Activated gamma-delta T cell treated with anti-CD3 and anti-CD28 coated beads, Interleukin-2, amount 50 U/mL, for 16 hours (primary cell): ENCODE measurements around the gene CDKN1A.

Experiments used
- DNase-seq: peaks from one replicate; pipeline ENCODE4 v3.0.0-alpha.2; 2020; ENCODE audit warnings: low read depth

The CDKN1A gene

DNA sequence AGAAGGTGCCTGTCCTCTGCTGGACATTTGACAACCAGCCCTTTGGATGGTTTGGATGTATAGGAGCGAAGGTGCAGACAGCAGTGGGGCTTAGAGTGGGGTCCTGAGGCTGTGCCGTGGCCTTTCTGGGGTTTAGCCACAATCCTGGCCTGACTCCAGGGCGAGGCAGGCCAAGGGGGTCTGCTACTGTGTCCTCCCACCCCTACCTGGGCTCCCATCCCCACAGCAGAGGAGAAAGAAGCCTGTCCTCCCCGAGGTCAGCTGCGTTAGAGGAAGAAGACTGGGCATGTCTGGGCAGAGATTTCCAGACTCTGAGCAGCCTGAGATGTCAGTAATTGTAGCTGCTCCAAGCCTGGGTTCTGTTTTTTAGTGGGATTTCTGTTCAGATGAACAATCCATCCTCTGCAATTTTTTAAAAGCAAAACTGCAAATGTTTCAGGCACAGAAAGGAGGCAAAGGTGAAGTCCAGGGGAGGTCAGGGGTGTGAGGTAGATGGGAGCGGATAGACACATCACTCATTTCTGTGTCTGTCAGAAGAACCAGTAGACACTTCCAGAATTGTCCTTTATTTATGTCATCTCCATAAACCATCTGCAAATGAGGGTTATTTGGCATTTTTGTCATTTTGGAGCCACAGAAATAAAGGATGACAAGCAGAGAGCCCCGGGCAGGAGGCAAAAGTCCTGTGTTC lies 1.3 kb upstream of the CDKN1A start:
- DNase-seq: no peak

DNA sequence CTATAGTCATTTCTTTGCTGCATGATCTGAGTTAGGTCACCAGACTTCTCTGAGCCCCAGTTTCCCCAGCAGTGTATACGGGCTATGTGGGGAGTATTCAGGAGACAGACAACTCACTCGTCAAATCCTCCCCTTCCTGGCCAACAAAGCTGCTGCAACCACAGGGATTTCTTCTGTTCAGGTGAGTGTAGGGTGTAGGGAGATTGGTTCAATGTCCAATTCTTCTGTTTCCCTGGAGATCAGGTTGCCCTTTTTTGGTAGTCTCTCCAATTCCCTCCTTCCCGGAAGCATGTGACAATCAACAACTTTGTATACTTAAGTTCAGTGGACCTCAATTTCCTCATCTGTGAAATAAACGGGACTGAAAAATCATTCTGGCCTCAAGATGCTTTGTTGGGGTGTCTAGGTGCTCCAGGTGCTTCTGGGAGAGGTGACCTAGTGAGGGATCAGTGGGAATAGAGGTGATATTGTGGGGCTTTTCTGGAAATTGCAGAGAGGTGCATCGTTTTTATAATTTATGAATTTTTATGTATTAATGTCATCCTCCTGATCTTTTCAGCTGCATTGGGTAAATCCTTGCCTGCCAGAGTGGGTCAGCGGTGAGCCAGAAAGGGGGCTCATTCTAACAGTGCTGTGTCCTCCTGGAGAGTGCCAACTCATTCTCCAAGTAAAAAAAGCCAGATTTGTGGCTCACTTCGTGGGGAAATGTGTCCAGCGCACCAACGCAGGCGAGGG lies 594 bp upstream of the CDKN1A start:
- no peak for DNase-seq

DNA sequence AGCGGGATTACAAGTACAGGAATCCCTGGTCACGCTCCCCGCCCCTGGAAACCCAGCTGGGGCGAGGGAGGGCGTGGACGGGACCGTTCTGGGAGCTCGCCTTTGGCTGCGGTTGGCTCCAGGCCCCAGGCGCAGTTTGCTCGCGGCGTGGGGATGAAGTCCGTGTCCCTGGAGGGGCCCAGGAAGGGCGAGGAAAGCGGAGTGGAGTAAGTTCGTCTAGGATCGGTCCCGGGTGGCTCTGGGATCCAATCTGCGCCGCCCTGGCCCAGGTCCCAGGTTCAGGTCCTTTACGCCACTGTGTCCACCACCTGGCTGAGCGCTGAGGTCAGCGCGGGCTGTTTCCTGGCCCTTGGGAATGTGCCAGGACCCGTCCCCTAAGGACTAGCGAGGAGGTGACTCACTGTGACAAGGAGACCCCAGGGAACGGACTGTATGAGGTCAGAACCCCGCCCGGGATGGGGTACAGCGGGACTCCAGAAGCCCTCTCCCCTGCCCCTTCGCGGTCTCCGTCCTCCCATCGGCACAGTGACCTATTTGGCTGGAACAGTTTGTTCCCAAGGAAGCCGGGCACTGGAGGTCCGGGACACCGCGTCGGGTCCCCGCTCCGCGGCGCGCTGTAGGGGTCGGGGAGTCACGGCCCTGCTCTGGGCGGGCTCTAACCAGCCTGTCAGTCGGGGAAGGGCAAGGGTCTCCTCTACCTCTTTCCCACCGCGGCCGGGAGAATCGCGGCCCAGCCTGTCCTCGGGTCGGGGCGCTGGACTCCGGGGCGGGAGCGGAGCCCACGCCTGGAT lies 724 bp downstream of the CDKN1A start:
- no peak for DNase-seq

DNA sequence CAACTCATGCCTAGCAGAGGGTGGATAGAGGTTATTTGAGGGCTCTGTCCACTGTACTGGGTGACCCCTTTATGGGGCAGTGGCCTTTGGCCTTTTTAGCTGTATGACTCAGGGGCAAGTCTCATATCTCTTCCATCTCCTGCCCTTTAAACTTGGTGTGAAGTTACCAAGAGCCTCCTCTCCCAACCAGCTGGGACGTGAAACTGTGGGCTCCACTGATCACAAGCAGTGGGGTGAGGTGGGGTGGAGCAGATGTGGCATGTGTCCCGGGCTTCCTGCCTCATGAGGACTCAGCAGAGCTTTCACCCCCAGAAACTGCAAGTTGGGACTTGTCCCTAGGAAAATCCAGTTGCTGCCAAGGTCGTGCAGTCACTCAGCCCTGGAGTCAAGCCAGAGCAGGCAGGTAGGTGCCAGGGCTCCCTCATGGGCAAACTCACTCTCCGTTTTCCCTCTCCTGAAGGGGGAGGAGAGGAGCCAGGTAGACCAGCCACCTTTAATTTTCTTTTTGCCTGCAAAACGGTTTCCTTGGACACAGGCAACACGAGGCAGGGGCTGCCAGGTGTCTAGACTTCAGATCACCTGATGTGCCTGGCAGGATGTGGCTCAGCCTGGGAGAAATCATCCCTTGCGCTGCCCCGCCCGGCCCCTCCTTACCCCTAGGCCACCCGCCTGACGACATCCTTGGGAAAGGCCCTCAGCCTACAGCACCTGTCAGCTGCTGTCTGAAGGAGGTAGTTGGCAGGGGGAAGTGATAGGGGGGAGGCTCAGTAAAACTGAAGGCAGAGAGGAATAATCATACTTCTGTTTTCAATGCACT lies 4.0 kb downstream of the CDKN1A start:
- no peak for DNase-seq

DNA sequence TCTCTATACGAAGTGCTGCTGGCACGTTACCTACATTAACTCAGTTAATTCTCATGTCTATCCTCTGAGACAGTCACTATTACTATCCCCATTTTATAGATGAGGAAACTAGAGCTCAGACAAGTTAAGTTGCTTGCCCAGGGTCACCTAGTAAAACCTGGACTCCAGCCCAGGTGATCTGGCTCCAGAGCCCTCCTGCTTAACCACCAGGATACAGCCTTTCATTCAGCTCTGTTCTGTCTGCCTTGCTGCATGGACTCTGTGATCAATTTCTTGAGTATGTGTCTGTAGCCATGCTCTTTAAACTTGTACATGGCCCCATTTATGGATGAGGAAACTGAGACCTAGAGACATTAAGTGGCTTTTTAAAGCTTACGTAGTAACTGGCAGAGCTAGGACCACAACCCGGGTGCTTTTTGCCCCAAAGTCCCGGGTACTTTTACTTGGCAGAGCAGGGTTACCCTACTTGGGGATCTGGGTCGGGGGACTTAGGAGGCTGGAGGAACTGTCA lies 4.7 kb downstream of the CDKN1A start:
- DNase-seq: no peak

DNA sequence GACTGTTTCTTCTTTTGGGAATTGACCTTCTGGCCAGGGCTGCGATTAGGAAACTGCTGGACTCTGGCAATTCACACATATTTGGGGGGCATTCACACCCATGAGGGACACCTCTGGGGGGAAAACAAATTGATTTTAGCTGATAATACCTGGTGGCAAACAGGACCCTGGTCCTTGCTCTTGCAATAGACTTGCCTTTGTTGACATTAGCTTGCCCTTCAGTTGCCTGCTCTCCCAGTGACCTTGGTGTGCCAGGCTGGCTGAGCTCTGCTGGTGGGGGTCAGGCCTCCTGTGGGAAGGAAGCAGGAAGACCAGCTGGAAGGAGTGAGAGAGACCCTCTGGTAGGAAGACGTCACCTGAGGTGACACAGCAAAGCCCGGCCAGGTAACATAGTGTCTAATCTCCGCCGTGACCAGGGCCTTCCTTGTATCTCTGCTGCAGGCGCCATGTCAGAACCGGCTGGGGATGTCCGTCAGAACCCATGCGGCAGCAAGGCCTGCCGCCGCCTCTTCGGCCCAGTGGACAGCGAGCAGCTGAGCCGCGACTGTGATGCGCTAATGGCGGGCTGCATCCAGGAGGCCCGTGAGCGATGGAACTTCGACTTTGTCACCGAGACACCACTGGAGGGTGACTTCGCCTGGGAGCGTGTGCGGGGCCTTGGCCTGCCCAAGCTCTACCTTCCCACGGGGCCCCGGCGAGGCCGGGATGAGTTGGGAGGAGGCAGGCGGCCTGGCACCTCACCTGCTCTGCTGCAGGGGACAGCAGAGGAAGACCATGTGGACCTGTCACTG lies 5.3 kb downstream of the CDKN1A start:
- no peak for DNase-seq

DNA sequence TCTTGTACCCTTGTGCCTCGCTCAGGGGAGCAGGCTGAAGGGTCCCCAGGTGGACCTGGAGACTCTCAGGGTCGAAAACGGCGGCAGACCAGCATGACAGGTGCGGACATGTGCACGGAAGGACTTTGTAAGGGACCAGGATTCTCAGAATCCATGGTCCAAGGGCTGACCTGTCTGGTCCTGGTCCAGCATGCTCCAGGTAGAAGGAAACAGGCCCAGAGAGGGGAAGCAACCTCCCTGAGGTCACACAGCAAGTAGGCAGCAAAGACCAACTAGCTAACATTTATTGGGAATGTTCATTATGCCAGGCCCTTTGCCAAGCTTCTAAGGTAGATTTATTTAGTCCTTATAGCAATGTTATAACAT lies 5.9 kb downstream of the CDKN1A start:
- DNase-seq: no peak

DNA sequence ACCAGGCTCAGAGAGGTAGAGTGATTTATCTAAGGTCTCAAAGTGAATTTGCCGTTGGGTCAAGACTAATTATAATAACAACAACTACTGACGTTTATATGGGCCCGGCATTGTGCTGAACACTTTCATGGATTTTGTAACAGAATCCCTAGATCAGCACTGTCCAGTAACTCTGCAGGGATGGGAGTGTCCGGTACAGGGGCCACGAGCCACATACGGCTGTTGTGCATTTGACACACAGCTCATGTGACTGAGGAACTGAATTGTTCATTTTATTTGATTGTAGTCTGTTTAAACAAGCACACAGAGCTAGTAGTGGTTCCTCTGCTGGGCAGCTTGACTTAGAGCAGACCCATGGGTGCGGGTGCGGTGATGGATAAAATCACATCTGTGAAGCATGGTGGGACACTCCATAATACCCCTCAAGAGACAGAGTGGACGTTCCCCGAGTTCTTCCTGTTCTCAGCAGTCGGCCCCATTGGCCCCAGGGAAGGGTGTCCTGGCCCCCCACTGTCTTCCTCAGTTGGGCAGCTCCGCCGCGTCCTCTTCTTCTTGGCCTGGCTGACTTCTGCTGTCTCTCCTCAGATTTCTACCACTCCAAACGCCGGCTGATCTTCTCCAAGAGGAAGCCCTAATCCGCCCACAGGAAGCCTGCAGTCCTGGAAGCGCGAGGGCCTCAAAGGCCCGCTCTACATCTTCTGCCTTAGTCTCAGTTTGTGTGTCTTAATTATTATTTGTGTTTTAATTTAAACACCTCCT lies 6.8 kb downstream of the CDKN1A start:
- DNase-seq: no peak

DNA sequence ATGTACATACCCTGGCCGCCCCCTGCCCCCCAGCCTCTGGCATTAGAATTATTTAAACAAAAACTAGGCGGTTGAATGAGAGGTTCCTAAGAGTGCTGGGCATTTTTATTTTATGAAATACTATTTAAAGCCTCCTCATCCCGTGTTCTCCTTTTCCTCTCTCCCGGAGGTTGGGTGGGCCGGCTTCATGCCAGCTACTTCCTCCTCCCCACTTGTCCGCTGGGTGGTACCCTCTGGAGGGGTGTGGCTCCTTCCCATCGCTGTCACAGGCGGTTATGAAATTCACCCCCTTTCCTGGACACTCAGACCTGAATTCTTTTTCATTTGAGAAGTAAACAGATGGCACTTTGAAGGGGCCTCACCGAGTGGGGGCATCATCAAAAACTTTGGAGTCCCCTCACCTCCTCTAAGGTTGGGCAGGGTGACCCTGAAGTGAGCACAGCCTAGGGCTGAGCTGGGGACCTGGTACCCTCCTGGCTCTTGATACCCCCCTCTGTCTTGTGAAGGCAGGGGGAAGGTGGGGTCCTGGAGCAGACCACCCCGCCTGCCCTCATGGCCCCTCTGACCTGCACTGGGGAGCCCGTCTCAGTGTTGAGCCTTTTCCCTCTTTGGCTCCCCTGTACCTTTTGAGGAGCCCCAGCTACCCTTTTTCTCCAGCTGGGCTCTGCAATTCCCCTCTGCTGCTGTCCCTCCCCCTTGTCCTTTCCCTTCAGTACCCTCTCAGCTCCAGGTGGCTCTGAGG lies 7.6 kb downstream of the CDKN1A start:
- DNase-seq: no peak

DNA sequence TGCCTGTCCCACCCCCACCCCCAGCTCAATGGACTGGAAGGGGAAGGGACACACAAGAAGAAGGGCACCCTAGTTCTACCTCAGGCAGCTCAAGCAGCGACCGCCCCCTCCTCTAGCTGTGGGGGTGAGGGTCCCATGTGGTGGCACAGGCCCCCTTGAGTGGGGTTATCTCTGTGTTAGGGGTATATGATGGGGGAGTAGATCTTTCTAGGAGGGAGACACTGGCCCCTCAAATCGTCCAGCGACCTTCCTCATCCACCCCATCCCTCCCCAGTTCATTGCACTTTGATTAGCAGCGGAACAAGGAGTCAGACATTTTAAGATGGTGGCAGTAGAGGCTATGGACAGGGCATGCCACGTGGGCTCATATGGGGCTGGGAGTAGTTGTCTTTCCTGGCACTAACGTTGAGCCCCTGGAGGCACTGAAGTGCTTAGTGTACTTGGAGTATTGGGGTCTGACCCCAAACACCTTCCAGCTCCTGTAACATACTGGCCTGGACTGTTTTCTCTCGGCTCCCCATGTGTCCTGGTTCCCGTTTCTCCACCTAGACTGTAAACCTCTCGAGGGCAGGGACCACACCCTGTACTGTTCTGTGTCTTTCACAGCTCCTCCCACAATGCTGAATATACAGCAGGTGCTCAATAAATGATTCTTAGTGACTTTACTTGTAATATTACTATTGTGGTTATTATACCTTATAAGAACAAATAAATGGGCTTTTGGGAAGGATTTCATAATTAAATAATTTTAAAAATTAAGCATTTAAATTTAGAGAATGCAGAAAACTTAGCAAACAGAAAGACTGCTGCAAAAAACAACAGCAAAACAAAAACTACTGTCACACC lies 8.4 kb downstream of the CDKN1A start:
- no peak for DNase-seq

DNA sequence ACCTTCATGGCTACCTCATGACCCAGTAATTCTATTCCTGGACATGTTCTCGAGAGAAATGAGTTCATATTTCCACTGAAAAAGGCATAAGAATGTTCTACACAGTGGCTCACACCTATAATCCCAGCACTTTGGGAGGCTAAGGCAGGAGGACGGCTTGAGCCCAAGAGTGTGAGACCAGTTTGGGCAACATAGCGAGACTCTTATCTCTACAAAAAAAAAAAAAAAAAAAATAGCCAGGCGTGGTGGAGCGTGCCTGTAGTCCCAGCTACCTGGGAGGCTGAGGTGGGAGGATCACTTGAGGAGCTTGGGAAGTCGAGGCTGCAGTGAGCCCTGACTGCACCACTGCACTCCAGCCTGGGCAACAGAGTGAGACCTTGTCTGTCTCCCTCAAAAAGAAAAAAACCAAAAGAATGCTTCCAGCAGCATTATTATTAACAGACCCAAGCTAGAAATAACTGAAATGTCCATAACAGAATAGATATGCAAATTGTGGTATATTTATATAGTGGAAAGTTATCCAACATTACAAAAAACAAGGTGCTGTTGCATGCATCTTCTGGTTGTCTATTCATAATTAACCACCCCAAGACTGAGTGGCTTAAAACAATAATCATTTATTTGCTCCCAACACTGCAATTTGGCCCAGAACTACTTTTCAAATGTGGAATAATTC lies 9.7 kb downstream of the CDKN1A start:
- no peak for DNase-seq

DNA sequence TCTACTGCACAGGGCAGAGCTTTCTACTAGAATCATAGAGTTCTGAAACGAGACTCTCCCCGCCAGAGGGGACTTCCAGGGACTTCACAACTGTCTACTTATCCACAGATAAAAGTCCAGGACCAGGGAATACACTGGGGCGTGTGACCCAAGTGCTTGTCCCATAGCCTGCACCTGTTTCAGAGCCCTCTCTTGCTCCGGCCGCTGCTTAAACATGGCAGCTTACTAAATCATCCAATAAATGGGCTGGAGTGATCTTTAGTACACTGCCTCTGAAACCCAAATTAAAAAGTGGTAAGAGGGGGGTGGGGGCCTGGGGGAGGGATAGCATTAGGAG lies 10.2 kb downstream of the CDKN1A start:
- DNase-seq: no peak

DNA sequence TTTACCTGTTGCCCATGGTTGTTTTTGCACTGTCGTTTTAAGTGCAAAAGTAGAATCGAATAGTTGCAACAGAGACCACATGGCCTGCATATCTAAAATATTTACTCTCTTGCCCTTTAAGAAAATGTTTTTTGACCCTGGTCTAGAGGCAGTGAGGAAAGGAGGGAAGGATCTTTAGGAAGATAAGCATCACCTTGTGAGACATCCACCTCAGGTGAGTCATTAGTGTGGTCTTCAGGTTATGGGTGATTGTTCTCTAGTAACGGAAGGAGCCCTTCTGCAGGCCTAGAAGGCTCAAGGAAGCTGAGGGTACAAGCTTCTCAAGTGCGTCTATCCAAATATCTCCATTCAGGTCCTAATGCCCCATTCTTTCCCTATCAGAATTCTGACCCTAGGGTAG lies 12.5 kb downstream of the CDKN1A start:
- no peak for DNase-seq

DNA sequence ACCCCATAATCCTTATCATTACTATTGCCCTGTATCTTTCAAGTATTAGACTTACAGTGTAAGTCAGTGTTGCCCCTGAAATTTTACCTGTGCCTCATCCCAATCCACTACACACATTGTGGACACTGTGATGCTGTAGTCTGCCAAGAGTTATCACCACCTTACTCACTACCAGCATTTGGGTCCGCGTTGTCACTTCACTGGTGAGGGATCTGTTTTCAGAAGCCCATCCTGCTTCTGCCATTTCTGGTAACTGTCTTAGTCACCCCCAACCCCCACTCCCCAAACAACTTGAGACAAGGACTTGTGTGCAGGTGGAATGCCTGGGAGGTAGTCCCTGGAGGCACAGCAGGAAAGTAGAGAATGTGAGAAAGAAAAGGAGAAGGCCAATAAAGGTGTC lies 13.1 kb downstream of the CDKN1A start:
- DNase-seq: no peak

DNA sequence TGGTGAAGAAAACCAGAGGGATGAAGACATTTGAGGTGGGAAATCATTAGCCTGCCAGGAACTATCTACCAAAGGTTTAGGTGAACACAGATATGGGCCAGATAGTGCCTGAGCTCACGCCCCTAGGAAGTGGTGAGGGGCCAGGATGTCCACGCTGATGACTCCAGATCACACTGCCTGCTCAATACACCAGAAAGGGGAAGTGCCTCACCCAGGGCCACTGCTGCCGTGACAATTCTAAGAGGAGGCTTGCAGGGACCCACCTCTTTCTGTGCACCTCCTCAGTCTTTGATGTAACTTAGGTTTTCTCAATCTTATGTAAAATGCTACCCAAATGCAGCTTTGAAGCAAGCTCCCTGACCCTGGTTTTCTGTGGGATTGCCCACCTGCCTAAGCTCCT lies 13.7 kb downstream of the CDKN1A start:
- DNase-seq: no peak

DNA sequence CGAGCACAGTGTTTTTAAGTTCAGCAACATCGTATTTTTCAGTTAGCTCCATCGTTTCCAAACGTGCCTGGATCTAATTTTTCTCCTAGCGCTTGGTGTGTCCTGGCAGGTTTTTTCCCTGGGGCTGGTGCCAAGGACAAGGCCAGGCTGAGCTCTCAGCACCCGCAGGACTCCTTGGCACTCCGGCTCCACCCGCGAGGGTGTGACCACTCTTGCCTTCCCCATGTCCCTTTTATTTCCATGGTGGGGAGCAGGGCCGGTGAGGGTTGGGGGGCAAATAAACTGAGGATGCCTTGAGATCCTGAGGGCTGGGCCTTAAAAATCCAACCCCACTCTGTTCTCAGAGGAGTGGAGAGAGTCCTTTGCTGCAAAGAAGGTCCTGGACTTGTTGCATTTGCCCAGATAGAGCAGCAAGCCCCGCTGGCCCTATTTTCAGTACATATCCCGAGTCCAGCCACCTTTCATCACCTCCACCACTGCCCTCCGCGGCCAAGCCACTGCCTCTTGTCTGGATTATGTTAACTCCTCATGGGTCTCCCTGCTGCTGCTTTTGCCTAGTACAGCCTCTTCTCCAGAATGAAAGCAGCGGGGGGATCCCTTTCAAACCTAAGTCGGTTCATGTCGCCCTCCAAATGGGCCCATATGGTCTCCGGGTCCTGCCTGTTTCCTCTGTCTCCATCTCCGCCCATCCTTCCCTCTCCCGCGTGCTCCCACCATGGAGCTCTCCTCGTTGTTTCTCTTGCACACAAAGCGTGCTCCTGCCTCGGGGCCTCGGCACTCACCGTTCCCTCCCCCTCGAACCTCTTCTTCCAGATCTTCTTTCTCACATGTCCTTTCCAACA lies 14.6 kb downstream of the CDKN1A start:
- DNase-seq: no peak

DNA sequence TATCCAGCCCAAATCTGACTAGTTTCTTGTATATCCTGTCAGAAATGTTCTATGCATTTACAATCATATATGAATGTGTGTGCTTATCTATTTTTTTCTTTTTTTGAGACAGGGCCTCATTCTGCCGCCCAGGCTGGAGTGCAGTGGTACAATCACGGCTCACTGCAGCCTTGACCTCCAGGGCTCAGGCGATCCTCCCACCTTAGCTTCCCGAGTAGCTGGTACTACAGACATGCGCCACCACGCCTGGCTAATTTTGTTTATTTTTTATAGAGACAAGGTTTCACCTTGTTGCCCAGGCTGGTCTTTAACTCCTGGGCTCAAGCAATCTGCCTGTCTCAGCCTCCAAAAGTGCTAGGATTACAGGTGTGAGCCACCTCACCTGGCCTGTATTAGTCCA lies 16.1 kb downstream of the CDKN1A start:
- no peak for DNase-seq
